Prostate gland (tissue), 2 donors: ENCODE data around the gene RNF187. TPM values are rescaled to one million over a fixed set of nuclear protein-coding genes. Genes with fewer than 3 reads are reported as not detected.

Experiments
- DNase-seq: peaks from one replicate; pipeline ENCODE4 v3.0.0-alpha.2; 2019; ENCODE audit warnings: low spot score
- H3K27ac ChIP-seq, 2 donors: fragments of 200-600 bp; sonication (generic); 2 replicates each; pipeline ENCODE4 v1.5.1; 2017 to 2019
- H3K27me3 ChIP-seq: fragments of 200-600 bp; sonication (generic); replicated peaks from 2 replicates; pipeline ENCODE4 v1.5.1; 2019; ENCODE audit not compliant: insufficient read depth
- H3K36me3 ChIP-seq, 2 donors: fragments of 200-600 bp; sonication (generic); 1 replicate in 1 of 2; 2 replicates in 1 of 2; pipeline versions ENCODE4 v1.5.1 to v1.8.1; 2017 to 2019
- H3K4me1 ChIP-seq: fragments of 200-600 bp; sonication (generic); replicated peaks from 2 replicates; pipeline ENCODE4 v1.5.1; 2019
- H3K4me3 ChIP-seq, 2 donors: fragments of 200-600 bp; sonication (generic); 2 replicates each; pipeline ENCODE4 v1.5.1; 2017 to 2019
- H3K9me3 ChIP-seq: fragments of 200-600 bp; sonication (generic); 2 replicates; pipeline ENCODE4 v1.5.1; 2017
- CTCF ChIP-seq, 4 experiments: fragments of 200-600 bp in 2 of 4; fragments of 450-650 bp in 2 of 4; sonication (generic) in 2 of 4; IDR thresholded peaks; 1 replicate in 3 of 4; 2 replicates in 1 of 4; pipeline ENCODE4 v1.5.1; 2016 to 2019; ENCODE audit warnings: antibody characterized with exemption in 4 of 4, mild to moderate bottlenecking in 2 of 4, moderate library complexity in 2 of 4
- POLR2A ChIP-seq: fragments of 450-650 bp; IDR thresholded peaks from one replicate; pipeline ENCODE4 v1.6.1; 2016; ENCODE audit warnings: antibody characterized with exemption, mild to moderate bottlenecking
- POLR2AphosphoS5 ChIP-seq: sonication (generic); formaldehyde crosslinking; IDR thresholded peaks from one replicate; pipeline ENCODE4 v1.6.1; 2017; ENCODE audit warnings: antibody characterized with exemption
- WGBS: methylation state at CpG from one replicate; pipeline ENCODE4 v1.1.5; 2018; 5-methylcytosine and 5-hydroxymethylcytosine counted together
- intact Hi-C: fragments of 100-400 bp; cut with DNase I; formaldehyde crosslinking; loops from one replicate; pipeline ENCODE4 v1.14.2; 2022
- total RNA-seq, 2 donors: library from RNA; depleted of rRNA; stranded (reverse); fragments of >200 nt; gene quantifications; one replicate each; pipeline ENCODE4 v1.1.0, GENCODE V29; 2016

RNF187 gene
- total RNA-seq, 2 donors from 2014 or later, result 83.7 to 130 TPM

- TF ChIP-seq CTCF (IDR thresholded peaks at IDR 0.05) (no peak), POLR2AphosphoS5 (no peak)
- intact Hi-C loops, result no loop called here
Observed at GRCh38 chr1:228474507-228474906, 12.7 kb upstream of the RNF187 start.

DNA sequence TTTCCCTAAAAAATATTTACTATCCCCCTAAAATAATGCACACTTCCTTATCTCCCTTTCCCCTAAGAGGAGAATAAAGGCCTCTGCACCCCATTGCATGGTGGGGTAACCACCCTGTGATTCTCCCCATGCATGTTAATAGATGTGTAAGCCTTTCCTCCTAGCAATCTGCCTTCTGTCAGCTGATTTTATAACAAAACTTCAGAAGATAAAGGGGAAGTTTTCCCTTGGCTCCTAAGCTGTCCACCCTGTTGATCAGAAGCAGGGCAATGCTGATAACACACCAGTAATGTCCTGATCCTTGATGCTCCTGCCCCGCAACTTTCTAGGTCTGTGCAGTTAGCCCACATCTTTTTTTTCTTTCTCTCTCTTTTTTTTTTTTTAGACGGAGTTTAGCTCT, 11.4 kb upstream of the RNF187 start:
- no peak overlapping the region for H3K4me3 ChIP-seq
- TF ChIP-seq POLR2A, result no peak
- TF ChIP-seq CTCF (IDR thresholded peaks at IDR 0.05), result no peak
- no peak for TF ChIP-seq POLR2AphosphoS5
- 69% methylated on average over 2 of the region's 2 CpGs for WGBS
- no peaks in the 10 kb centered on the region for H3K27me3 ChIP-seq
- intact Hi-C loops, result no loop called here
- no peaks in the 10 kb centered on the region for H3K36me3 ChIP-seq
- H3K4me1 ChIP-seq, result no peaks in the 10 kb centered on the region
- no peaks in the 10 kb centered on the region for H3K9me3 ChIP-seq
- no peak for DNase-seq
- no peak overlapping the region for H3K27ac ChIP-seq

More at GRCh38 chr1:228474507-228474906, 12.7 kb upstream of the RNF187 start:
- Histone ChIP-seq H3K9me3 (no peaks in the 10 kb centered on the region), H3K4me1 (no peaks in the 10 kb centered on the region), H3K27ac (no peak overlapping the region), H3K27me3 (peaks cover 5% of the 10 kb centered on the region), H3K4me3 (no peak overlapping the region), H3K36me3 (no peaks in the 10 kb centered on the region)
- no peak for DNase-seq
- 73% methylated on average over 3 of the region's 3 CpGs for WGBS

DNA sequence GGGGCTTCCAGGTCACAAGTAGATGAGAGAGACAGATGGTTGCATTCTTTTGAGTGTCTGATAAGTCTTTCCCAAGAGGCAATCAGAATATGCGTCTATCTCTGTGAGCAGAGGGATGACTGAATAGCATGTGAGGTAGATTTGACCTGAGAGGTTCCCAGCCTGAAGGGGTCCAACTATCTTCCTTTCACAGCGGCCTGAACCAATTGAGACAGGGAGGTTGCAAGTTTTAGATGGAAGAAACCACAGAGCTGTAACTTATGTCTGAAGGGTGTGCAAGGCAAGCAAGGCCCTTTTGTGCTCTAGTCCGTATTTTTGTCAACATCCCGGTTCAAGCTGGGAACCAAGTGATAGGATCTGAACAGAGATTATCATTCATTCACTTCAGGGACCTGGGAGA, 9.9 kb upstream of the RNF187 start:
- DNase-seq, result no peak
- TF ChIP-seq POLR2AphosphoS5 (no peak), CTCF (IDR thresholded peaks at IDR 0.05) (no peak), POLR2A (no peak)
- H3K4me3 ChIP-seq, result no peak overlapping the region
- no peaks in the 10 kb centered on the region for H3K27me3 ChIP-seq
- no peaks in the 10 kb centered on the region for H3K4me1 ChIP-seq
- no peaks in the 10 kb centered on the region for H3K9me3 ChIP-seq
- WGBS, result 86% methylated on average over 4 of the region's 4 CpGs
- intact Hi-C loops, result no loop called here
- no peaks in the 10 kb centered on the region for H3K36me3 ChIP-seq
- no peak overlapping the region for H3K27ac ChIP-seq

- H3K36me3 ChIP-seq, result no peaks in the 10 kb centered on the region
- H3K9me3 ChIP-seq, result no peaks in the 10 kb centered on the region
- intact Hi-C loops, result no loop called here
- H3K4me1 ChIP-seq, result no peaks in the 10 kb centered on the region
- H3K27ac ChIP-seq, result no peak overlapping the region
- TF ChIP-seq POLR2A (no peak), CTCF (IDR thresholded peaks at IDR 0.05) (no peak), POLR2AphosphoS5 (no peak)
- no peaks in the 10 kb centered on the region for H3K27me3 ChIP-seq
- no peak for DNase-seq
- 45% methylated on average over 4 of the region's 4 CpGs for WGBS
- no peak overlapping the region for H3K4me3 ChIP-seq
Observed at GRCh38 chr1:228478326-228478725, 8.9 kb upstream of the RNF187 start.

- DNase-seq, result no peak
- TF ChIP-seq CTCF (IDR thresholded peaks at IDR 0.05) (no peak), POLR2AphosphoS5 (no peak), POLR2A (no peak)
- Histone ChIP-seq H3K27ac (no peak overlapping the region), H3K27me3 (no peaks in the 10 kb centered on the region), H3K9me3 (no peaks in the 10 kb centered on the region), H3K4me1 (no peaks in the 10 kb centered on the region), H3K4me3 (no peak overlapping the region), H3K36me3 (no peaks in the 10 kb centered on the region)
- intact Hi-C loops, result no loop called here
- WGBS, result 70% methylated on average over 10 of the region's 10 CpGs
Observed at GRCh38 chr1:228478912-228479711, 8.1 kb upstream of the RNF187 start.
